PC-9 (cell line): Measurements from ENCODE around the gene PEX5. TPM values are rescaled to one million over a fixed set of nuclear protein-coding genes. Genes with fewer than 3 reads are reported as not detected.

Experiments used
- BruUV-seq: library from RNA; stranded (reverse); fragments of 400-500 nt; replicated peaks from 2 replicates; lab custom pipeline; 2021; lab: Mats Ljungman, UMichigan
- CTCF ChIA-PET: fragments of 300-600 bp; sonication (Branson Sonifier 250); formaldehyde crosslinking; loops from one replicate; lab custom pipeline; 2022; ENCODE audit warnings: antibody characterized with exemption; lab: Charles Lee
- POLR2A ChIA-PET: fragments of 300-600 bp; sonication (Branson Sonifier 250); formaldehyde crosslinking; loops from one replicate; lab custom pipeline; 2022; ENCODE audit warnings: antibody characterized with exemption; ENCODE audit not compliant: unreplicated experiment; lab: Charles Lee
- DNase-seq, 2 experiments: peaks; one replicate each; pipeline versions ENCODE4 v3.0.0 to v3.0.0-alpha.2; 2015 to 2022; ENCODE audit warnings: mixed read lengths in 1 of 2
- H2AFZ ChIP-seq: fragments of 200-600 bp; sonication (generic); 2 replicates; pipeline ENCODE4 v1.8.1; 2017; ENCODE audit warnings: antibody characterized with exemption
- H3F3A ChIP-seq: fragments of 200-600 bp; sonication (generic); 2 replicates; pipeline ENCODE4 v1.8.1; 2017; ENCODE audit warnings: antibody characterized with exemption, mild to moderate bottlenecking, low read depth; ENCODE audit not compliant: insufficient read depth
- H3K27ac ChIP-seq: fragments of 200-600 bp; sonication (generic); 2 replicates; pipeline ENCODE4 v1.6.1; 2016; ENCODE audit warnings: mixed run types
- H3K27me3 ChIP-seq: fragments of 200-600 bp; sonication (generic); 2 replicates; pipeline ENCODE4 v1.6.1; 2016; ENCODE audit warnings: low read depth, mixed run types; ENCODE audit not compliant: insufficient read depth
- H3K36me3 ChIP-seq: fragments of 200-600 bp; sonication (generic); 2 replicates; pipeline ENCODE4 v1.6.1; 2016; ENCODE audit warnings: low read depth, mixed run types
- H3K4me1 ChIP-seq: fragments of 200-600 bp; sonication (generic); replicated peaks from 2 replicates; pipeline ENCODE4 v1.6.1; 2016; ENCODE audit warnings: mixed run types; ENCODE audit not compliant: insufficient read depth
- H3K4me2 ChIP-seq: fragments of 200-600 bp; sonication (generic); 2 replicates; pipeline ENCODE4 v1.6.1; 2017; ENCODE audit warnings: mixed run types
- H3K4me3 ChIP-seq: fragments of 200-600 bp; sonication (generic); 2 replicates; pipeline ENCODE4 v1.6.1; 2016; ENCODE audit warnings: mixed run types
- H3K79me2 ChIP-seq: fragments of 200-600 bp; sonication (generic); 2 replicates; pipeline ENCODE4 v1.6.1; 2017; ENCODE audit warnings: low read depth, mixed run types
- H3K9me2 ChIP-seq: fragments of 200-600 bp; sonication (generic); 2 replicates; pipeline ENCODE4 v1.8.1; 2017; ENCODE audit warnings: mild to moderate bottlenecking; ENCODE audit not compliant: insufficient read depth
- H3K9me3 ChIP-seq: fragments of 200-600 bp; sonication (generic); 2 replicates; pipeline ENCODE4 v1.8.1; 2016; ENCODE audit warnings: low read depth; ENCODE audit not compliant: insufficient read depth
- H4K20me1 ChIP-seq: fragments of 200-600 bp; sonication (generic); 2 replicates; pipeline ENCODE4 v1.8.1; 2017; ENCODE audit not compliant: insufficient read depth
- EZH2 ChIP-seq: fragments of 200-600 bp; sonication (generic); IDR thresholded peaks from 2 replicates; pipeline ENCODE4 v1.8.0; 2017; ENCODE audit warnings: antibody characterized with exemption, low read depth
- intact Hi-C: fragments of 100-400 bp; cut with micrococcal nuclease; formaldehyde crosslinking; loops from one replicate; pipeline ENCODE4 v1.10.0; 2022; ENCODE audit not compliant: unreplicated experiment
- total RNA-seq: library from RNA; stranded (reverse); gene quantifications from 2 replicates; pipeline ENCODE4 v1.2.3, GENCODE V29; 2021
- TF ChIP-seq, protein P1 (sequence below): fragments of 200-600 bp; sonication (generic); conservative IDR thresholded peaks from 2 replicates; pipeline ENCODE4 v1.6.1; 2017; ENCODE audit warnings: mixed run types, antibody characterized with exemption, mild to moderate bottlenecking, moderate library complexity

The PEX5 gene
- total RNA-seq, 1 experiment from 2014 or later, result 62.1 TPM

GRCh38 chr12:7145671-7146070 is 43.8 kb upstream of the PEX5 start:
- H3K4me1 ChIP-seq, result no peaks in the 10 kb centered on the region
- no peak overlapping the region for H3K4me3 ChIP-seq
- no peak overlapping the region for H3K27ac ChIP-seq
- ChIA-PET CTCF (interaction anchor here (0.6 to 1.5 kb wide), 3 partner anchors 10 to 198 kb away, joined by 5 to 10 read pairs (median 9); no protein-coding TSS in a partner anchor), POLR2A (no interaction called here)
- no peak overlapping the region for H2AFZ ChIP-seq
- H3K9me2 ChIP-seq, result no peaks in the 10 kb centered on the region
- DNase-seq, result no peak
- H4K20me1 ChIP-seq, result no peaks in the 10 kb centered on the region; the same call in 1 of the 2 replicates
- BruUV-seq, result no TSS peak
- H3K27me3 ChIP-seq, result no peaks in the 10 kb centered on the region
- intact Hi-C loops, result no loop called here
- no peaks in the 10 kb centered on the region for H3K79me2 ChIP-seq
- no peaks in the 10 kb centered on the region; the same call in 1 of the 2 replicates for H3F3A ChIP-seq
- H3K9me3 ChIP-seq, result no peaks in the 10 kb centered on the region
- H3K36me3 ChIP-seq, result peaks cover 6% of the 10 kb centered on the region; the same call in 1 of the 2 replicates
- TF ChIP-seq, protein P1, sequence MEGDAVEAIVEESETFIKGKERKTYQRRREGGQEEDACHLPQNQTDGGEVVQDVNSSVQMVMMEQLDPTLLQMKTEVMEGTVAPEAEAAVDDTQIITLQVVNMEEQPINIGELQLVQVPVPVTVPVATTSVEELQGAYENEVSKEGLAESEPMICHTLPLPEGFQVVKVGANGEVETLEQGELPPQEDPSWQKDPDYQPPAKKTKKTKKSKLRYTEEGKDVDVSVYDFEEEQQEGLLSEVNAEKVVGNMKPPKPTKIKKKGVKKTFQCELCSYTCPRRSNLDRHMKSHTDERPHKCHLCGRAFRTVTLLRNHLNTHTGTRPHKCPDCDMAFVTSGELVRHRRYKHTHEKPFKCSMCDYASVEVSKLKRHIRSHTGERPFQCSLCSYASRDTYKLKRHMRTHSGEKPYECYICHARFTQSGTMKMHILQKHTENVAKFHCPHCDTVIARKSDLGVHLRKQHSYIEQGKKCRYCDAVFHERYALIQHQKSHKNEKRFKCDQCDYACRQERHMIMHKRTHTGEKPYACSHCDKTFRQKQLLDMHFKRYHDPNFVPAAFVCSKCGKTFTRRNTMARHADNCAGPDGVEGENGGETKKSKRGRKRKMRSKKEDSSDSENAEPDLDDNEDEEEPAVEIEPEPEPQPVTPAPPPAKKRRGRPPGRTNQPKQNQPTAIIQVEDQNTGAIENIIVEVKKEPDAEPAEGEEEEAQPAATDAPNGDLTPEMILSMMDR, result no peak
- H3K4me2 ChIP-seq, result no peak overlapping the region

DNA sequence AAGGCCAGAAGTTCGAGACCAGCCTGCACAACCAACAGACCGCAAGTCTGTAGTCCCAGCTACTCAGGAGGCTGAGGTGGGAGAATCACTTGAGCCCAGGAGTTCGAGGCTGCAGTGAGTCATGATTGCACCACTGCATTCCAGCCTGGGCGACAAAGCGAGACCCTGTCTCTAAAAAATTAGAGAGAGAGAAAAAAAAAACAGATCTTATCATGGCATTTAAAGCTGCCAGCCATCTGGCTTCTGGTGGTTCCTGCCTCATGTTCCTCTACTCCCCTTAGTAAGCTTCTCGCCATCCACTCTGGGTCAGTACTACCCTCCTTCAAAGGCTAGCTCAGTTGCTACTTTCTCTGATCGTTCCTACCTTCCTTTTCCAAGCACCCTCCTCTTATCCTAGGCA is 43.3 kb upstream of the PEX5 start:
- Histone ChIP-seq H3K36me3 (peaks cover 6% of the 10 kb centered on the region; the same call in 1 of the 2 replicates), H3K4me3 (no peak overlapping the region), H4K20me1 (no peaks in the 10 kb centered on the region; the same call in 1 of the 2 replicates), H3K27ac (no peak overlapping the region), H3K79me2 (no peaks in the 10 kb centered on the region), H3K9me2 (no peaks in the 10 kb centered on the region), H3F3A (no peaks in the 10 kb centered on the region; the same call in 1 of the 2 replicates), H3K9me3 (no peaks in the 10 kb centered on the region), H3K27me3 (no peaks in the 10 kb centered on the region), H3K4me1 (no peaks in the 10 kb centered on the region), H2AFZ (no peak overlapping the region), H3K4me2 (no peak overlapping the region)
- no peak for DNase-seq
- TF ChIP-seq, protein P1, result no peak
- no peak for TF ChIP-seq EZH2
- intact Hi-C loops, result no loop called here
- POLR2A ChIA-PET, result interaction anchor here (0.6 kb wide), 1 partner anchor 535 kb away, joined by 3 read pairs; no protein-coding TSS in a partner anchor
- BruUV-seq, result no TSS peak
- CTCF ChIA-PET, result interaction anchor here (0.6 kb wide), 1 partner anchor 199 kb away, joined by 9 read pairs; no protein-coding TSS in a partner anchor

GRCh38 chr12:7146906-7147305 is 42.6 kb upstream of the PEX5 start:
- H3F3A ChIP-seq, result no peaks in the 10 kb centered on the region; the same call in 1 of the 2 replicates
- TF ChIP-seq, protein P1, result no peak
- no peak for TF ChIP-seq EZH2
- H3K9me3 ChIP-seq, result no peaks in the 10 kb centered on the region
- H3K9me2 ChIP-seq, result no peaks in the 10 kb centered on the region
- no TSS peak for BruUV-seq
- no peaks in the 10 kb centered on the region; the same call in 1 of the 2 replicates for H4K20me1 ChIP-seq
- no peak for DNase-seq
- H3K4me2 ChIP-seq, result no peak overlapping the region
- peaks cover 6% of the 10 kb centered on the region; the same call in 1 of the 2 replicates for H3K36me3 ChIP-seq
- H3K27ac ChIP-seq, result no peak overlapping the region
- no peaks in the 10 kb centered on the region for H3K79me2 ChIP-seq
- no peak overlapping the region for H3K4me3 ChIP-seq
- ChIA-PET CTCF (no interaction called here), POLR2A (interaction anchor here (0.6 kb wide), 1 partner anchor 536 kb away, joined by 3 read pairs; no protein-coding TSS in a partner anchor)
- intact Hi-C loops, result no loop called here
- H3K4me1 ChIP-seq, result no peaks in the 10 kb centered on the region
- no peaks in the 10 kb centered on the region for H3K27me3 ChIP-seq
- no peak overlapping the region for H2AFZ ChIP-seq
